C4-2B (cell line): ENCODE data around the gene NPIPB2.

Source experiments
- ZFX ChIP-seq: fragments of 450-650 bp; IDR thresholded peaks from 2 replicates; pipeline ENCODE4 v1.6.1; 2017
- TF ChIP-seq, protein P1 (sequence below): fragments of 450-650 bp; conservative IDR thresholded peaks from 2 replicates; pipeline ENCODE4 v1.5.1; 2017; ENCODE audit warnings: mild to moderate bottlenecking

DNA sequence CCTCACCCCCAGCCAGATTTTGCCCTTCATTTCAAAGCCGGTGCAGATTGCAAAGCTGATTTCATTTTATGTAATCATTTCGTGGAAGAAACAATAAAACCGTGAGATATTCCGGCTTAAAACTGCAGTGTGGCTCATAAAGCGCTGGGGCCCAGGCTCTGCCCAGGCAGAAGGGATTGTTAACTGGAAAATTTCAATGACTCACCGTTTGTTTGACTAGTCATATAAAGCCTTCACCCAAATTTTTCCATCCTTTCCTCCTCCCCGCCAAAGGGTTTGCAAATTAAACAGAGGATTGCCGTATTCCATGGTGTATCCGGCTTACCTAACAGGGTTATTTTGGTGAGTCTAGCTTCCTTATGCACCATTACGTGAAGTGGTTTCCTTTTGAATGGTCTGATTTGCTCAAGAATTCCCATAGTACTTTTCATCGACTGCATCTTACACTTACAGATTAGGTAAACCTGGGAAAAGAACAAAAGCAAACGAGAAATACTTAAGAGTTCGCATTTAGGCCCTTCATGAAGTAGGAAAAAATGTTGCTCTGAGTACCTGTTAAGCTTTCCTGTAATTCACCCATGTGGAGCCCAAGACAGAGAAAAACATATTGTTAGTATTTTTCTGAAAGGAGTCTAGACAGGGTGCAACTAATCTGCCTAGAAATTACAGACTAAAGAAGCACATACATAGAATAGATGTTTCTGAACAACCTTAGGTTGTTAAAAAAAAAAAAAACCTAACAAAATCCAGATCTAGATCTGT is 25.1 kb downstream of the NPIPB2 start:
- TF ChIP-seq, protein P1, sequence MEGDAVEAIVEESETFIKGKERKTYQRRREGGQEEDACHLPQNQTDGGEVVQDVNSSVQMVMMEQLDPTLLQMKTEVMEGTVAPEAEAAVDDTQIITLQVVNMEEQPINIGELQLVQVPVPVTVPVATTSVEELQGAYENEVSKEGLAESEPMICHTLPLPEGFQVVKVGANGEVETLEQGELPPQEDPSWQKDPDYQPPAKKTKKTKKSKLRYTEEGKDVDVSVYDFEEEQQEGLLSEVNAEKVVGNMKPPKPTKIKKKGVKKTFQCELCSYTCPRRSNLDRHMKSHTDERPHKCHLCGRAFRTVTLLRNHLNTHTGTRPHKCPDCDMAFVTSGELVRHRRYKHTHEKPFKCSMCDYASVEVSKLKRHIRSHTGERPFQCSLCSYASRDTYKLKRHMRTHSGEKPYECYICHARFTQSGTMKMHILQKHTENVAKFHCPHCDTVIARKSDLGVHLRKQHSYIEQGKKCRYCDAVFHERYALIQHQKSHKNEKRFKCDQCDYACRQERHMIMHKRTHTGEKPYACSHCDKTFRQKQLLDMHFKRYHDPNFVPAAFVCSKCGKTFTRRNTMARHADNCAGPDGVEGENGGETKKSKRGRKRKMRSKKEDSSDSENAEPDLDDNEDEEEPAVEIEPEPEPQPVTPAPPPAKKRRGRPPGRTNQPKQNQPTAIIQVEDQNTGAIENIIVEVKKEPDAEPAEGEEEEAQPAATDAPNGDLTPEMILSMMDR: no peak
- TF ChIP-seq ZFX: no peak
